HT1080 (cell line): ENCODE measurements around the gene CHST11. TPM values are rescaled to one million over a fixed set of nuclear protein-coding genes. Genes with fewer than 3 reads are reported as not detected.

ENCODE experiments used
- DNase-seq: peaks from one replicate; pipeline ENCODE4 v3.0.0-alpha.2; 2015; ENCODE audit warnings: low read depth
- total RNA-seq: library from RNA; depleted of rRNA; stranded (reverse); fragments of >200 nt; shearing (Covaris generic); gene quantifications from 2 replicates; pipeline ENCODE4 v1.2.3, GENCODE V29; 2014

CHST11 gene
- total RNA-seq, 1 experiment from 2014 or later, result 54.3 TPM

DNA sequence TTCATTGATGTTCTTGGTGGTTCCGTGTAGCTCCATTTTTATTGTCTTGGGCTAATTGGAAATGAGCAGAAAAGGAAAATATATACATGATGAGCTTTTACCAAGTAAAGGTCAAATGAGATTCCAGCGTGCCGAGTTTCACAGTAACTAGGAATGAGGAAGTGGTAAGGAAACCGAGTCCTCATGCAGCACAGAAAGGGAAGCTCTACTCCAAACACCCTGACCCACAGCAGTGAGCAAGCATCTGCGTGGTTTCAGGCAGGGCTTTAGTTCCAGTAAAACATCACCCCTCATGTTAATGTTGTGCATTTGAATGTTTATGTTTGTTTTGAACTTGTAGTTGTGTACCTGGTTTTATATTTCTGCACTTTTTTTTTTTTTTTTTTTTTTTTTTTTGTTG is 293.3 kb downstream of the CHST11 start:
- peak; percentile 53 for DNase-seq

DNA sequence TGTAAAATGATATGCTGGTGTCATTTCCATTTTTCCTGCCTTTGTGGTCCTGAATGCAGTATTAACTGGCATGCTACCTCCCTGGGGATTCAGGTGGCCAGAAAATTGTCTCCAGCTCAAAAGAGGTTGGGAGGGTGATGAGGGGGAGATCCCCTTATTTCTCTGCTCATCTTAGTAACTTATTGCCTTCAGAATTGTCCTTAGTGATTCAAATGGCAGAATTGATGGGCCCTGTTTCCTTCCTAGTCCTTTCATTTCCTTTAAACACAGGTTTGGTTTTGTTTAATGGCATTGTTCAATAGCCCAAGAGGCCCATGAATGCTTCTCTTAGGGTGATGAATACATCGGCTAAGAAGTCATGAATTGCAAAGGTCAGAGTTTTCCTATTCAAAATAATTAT is 294.4 kb downstream of the CHST11 start:
- DNase-seq, result no peak

DNA sequence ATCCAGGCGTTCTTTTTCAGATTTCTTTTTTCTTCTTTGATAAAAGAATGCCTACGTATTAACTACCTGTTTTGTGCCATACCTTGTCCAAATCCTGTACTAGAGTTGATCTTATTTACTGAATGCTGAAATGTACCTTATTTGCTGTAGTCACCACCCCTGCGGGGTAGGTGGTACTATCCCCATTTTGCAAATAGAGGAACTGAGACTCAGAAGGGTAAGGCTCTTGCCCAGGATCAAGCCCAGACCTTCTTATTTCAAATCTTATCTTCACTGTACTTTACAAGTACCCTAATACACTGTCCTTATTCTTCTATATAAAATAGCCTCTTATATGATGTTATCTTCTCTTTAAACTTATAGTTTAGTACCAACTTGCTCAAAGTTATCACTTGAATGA is 294.8 kb downstream of the CHST11 start:
- no peak for DNase-seq

DNA sequence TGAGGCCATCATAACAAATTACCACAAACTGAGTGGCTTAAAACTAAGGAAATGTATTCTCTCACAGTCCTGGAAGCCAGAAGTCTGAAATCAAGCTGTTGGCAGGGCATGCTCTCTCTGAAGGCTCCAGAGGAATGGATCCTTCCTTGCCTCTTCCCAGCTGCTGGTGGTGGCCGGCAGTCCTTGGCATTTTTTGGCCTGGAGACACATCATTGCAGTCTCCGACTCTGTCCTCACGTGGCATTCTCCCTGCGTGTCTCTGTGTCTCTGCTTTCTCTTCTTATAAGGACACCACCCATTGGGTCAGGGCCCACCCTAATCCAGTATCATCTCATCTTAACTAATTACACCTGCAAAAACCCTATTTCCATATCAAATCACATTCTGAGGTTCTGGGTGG is 295.3 kb downstream of the CHST11 start:
- no peak for DNase-seq

DNA sequence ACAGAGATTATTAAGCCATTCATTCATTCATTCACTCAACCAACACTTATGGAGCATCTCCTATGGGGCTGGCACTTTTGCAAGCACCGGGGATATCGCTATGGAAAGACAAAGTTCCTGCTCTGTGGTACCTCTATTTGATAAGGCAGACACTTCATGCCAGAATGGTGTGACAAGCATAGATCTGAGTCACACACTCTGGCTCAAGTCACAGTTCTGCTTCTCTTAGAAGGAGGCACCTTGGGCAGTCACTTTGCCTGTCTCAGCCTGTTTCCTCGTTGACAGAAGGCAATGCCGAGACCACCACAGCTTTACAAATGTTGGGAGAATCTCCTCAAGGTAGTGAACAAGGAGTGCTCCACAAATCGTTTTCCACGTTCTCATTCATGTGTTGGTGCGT is 296.1 kb downstream of the CHST11 start:
- no peak for DNase-seq

DNA sequence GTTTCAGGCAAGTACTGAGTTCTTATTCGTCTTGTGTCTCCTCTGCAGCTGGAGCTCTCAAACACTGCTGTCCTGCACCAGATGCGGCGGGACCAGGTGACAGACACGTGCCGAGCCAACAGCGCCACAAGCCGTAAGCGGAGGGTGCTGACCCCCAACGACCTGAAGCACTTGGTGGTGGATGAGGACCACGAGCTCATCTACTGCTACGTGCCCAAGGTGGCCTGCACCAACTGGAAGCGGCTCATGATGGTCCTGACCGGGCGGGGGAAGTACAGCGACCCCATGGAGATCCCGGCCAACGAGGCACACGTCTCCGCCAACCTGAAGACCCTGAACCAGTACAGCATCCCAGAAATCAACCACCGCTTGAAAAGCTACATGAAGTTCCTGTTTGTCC is 300.2 kb downstream of the CHST11 start:
- DNase-seq, result no peak

DNA sequence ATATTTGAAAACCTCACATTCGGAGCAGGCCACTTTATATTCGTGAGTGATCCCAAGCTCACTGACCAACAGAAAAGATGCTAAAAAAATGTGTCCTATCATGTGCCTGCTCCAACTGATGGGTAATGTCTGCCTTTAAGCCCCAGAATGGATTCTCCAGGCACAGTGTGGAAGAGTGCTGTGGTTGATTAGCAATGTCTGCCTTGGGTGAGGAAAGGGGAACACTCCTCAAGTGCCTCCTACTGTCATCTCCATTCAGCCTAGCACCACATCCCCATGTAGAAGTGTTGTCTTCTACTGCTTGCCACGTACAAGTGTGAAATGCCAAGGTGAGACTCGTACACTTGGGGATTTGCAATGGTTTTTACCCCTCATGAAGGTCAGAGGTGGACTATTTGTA is 302.0 kb downstream of the CHST11 start:
- DNase-seq, result no peak

DNA sequence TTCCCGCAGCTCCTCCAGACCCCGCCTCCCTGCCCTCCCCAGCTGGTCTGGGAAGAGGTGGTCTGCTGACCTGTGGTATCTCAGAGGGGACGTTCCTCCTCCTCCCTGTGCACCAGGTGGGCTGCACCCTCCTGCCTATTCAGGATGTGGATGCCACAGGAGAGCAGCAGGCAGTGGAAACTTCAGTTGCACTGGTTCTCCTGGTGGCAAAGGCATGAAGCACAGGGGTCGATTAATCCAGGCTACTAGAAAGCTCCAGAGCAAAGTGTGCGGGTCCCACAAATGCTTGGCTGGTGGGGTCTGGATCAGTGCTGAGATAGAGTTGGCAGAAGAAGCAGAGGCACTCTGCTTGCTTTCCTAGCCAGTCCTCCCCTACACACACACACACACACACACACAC is 304.3 kb downstream of the CHST11 start:
- DNase-seq, result no peak

DNA sequence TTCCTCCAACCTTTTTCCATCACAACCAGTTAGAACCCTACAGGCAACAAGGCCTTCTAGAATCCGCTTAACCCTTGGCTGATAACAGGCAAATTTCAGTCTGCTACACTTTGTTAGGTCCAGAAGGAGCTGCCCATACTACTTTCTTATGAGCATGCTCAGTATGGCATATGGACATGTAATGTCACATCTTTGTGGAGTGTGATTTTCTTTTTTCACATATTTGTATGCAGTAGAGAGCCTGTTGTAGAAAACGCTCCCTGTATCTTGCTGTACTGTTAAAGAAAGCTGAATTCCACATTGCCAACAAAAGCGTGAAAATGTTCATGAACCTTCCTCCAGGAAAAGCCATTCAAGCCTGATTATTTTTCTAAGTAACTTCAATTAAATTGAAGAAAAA is 304.9 kb downstream of the CHST11 start:
- no peak for DNase-seq

DNA sequence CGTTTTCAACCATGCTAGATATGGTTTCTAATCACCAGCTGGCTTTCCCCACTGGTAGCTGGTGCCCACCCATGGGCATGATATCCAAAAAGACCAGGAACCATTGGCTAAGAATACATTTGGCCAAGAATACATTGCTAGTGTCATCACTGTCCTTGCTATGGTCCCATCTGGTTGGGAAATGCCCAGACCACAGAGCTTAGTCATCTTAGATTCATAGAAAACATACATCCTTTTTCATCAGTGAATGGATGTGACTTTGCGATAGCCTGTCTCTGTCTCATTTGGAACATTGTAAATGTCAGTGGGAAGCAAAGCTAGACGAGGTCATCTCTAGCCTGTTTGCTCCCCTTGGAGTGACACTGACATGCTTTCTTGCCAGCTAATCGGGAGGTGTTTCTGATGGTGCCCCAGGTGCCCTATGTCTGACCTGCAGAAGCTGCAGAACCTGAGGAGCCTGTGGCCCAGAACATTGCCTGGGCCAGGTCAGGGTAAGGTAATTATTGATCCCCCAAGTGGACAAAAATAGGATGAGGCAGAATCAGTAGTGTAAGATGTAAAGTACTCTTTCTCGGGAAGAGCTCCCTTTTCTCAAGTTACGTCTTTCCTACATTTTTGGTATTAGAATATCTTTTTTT is 306.5 kb downstream of the CHST11 start:
- DNase-seq, result peak; percentile 67

DNA sequence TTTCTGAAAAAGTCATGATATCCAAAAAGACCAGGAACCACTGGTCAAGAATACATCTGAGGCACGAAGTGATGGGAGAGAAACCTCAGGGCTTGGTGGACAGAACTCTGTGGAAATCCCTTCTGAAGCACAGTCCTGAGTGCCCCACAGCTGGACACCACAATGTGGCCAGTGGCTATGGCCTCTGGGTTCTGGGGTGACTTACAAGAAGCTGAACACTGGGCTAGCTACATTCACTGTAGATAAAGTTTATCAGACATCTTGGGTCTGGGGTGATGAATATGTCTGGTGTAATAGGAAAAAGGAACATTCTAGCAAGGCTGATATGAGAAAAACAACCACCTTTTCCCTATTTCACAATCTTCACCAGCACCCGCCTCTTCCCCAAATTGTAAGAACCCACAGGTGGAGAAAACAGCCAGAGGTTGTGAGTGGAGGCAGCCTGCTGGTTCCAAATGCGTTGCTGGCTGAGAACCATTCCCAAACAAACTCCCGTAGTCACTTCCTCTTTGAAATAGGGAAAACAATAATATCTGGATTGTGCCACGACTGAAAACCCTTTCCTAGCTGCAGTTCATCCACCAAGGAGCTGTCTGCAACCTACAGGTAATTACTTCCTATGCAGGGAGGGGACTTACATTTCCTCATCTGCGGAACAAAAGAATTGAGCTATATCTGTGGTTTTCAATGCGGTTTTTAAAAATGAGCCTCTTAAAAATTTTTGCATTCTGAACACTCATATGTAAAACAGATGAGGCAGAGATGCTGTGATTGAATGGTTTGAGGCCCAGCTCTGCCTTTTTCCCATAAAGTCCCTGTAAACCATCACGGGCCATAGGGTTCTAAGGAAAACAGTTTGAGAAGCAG is 307.7 kb downstream of the CHST11 start:
- no peak for DNase-seq

DNA sequence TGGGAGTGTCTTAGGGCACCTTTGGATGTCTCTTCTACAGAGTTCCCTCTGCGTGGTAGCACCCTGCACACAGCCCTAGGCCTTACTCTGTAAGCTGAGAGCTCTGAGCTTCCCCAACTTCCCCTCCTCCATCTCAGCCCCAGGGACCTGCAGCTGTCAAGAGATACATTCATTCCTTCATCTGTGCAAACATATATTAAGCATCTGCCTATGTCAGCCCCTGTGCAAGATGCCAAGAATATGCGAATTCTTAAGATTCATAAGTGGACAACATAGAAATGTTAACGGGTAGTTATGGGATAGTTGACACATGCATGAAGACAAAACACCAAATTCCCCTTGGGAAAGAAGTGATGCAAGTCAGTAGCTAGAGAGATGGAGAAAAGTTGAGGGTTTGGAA is 310.5 kb downstream of the CHST11 start:
- DNase-seq, result no peak

DNA sequence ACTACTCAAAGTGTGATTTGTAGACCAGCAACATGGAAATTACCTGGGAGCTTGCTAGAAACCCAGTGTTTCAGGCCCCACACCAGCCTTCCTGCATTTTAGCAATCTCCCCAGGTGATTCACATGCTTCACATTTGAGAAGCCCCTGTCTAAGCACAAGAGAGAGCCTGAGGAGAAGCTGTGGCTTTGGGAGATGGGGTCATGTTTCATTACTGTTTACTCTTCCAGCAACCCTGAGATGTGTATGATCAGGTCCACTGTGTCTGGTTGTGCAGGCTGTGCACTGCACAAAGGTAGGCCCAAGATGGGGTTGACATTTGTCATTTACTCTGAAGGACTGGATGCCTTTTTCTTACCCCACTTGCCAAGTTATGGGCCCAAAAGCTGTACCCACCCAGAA is 311.3 kb downstream of the CHST11 start:
- DNase-seq, result no peak

DNA sequence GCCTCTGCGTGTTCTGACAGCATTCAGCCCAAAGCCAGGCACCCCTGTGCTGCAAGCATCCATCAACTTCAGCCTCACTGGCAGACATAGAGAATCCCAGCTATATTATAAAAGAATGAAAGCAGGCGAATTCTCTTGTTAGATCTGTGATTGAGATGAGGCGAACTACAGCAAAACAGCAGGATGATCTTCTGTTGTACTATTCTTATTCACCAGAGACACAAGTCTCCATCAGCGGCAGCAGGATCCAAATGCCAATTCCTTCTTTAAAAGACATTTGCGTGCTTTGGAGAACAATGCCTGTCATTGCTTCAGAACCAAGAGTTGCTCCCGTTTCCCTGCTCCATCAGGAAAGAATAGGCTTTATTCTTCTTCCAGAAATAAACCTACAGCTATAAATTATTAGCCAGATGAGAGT is 312.4 kb downstream of the CHST11 start:
- DNase-seq, result no peak

DNA sequence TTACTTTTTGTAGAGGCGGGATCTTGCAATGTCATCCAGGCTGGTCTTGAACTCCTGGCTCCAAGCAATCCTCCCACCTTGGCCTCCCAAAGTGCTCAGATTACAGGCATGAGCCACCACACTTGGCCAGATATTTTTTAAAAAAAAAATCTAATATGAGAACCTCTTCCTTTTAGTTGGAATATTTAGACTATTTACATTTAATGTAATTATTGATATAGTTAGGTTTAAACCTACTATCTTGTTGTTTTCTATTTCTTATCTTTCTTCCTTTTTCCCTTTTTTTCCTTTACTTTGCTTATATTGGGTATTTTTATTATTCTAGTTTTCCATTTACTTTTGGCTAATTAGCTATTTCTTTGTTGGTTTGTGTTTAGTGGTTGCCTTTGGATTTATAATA is 315.6 kb downstream of the CHST11 start:
- no peak for DNase-seq

DNA sequence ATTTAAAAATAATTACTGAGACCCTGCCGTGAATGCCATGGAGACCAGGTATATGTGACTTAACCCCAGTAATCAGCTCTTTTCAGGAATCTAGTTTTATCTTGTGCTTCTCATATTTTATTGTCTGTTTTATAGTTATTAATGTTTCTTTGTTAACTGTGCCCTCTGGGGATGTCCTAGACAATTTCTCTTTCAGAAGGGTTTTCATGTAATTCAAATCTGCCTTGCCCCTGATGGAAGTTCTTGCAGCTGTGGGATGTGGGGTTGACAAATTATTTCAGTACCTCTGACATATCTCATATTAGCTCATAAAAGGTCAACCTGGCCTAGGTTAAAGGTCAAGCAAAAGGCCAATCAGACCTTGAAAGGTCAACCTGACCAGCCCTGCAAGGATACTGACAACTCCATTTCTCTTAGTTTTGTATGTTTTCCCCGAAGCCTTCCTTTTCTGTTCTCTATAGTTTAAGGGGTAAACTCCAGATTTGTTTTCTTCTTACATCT is 319.0 kb downstream of the CHST11 start:
- no peak for DNase-seq

DNA sequence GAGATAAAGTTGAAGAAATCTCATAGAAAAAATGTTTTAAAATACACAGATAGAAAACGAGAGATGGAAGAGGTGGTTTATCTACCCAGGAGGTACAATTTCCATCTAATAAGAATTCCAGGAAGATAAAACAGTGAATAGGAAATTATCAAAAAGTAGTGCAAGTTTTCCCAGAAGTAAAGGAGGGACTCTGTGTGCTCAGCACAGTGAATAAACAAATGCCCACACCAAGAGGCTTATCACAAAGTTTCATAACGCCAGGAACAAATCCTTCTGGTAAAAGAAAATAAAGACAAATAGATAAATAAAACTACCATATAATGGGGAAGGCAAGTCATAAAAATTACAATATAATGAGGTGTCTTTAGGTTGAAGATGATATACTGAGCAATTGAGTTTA is 322.4 kb downstream of the CHST11 start:
- no peak for DNase-seq

DNA sequence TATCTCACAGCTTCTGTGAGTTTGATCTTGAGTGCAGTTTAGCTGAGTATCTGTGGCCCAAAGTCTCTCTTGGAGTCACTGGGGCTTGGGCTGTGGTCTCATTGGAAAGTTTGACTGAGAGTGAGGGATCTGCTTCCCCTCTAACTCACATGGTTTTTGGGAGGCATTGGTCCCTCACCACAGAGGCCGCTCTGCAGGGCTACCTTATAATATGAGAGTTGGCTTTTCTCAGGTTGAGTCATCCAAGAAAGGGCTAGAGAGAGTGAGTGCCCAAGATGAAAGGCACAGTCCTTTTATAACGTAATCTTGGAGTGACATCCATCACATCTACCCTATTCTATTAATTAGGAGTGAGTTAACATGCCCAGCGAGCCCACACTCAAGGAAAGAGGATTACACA is 325.5 kb downstream of the CHST11 start:
- no peak for DNase-seq

DNA sequence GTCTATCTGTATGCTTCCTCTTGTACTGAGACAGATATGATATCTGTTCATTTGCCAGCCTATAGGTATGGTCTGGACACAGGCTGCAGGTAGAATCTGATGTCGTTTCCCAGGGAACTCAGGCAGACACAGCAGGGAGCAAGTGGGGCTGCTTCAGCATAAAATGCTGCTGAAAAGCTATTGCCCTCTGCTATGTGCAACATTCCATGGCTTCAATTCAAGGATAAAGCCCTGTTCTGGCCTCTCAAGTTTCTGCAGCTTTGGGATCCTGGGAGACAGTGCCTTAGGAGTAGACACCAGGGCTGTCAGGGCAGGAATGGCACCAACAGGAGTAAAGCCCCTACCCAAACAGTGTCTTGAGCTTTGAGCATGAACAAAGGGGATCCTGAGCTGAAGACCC is 327.8 kb downstream of the CHST11 start:
- DNase-seq, result no peak

DNA sequence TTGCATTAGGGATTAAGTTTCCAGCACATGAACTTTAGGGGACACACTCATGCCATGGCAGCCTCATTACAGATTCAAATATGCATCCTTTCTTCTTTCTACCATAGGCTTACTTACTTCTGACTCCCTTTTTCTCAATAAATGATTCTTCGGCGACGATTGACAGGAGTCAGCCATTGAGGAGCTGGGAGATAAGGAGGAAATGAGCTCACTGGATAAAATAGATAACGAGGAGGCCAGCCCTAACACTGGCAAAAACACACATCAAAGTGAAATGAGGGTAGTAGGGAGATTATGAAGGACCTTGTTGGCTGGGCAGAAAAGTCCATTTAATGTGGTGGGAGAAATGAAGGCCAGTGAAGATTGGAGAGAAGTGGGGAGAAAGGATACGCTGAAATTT is 329.1 kb downstream of the CHST11 start:
- no peak for DNase-seq

DNA sequence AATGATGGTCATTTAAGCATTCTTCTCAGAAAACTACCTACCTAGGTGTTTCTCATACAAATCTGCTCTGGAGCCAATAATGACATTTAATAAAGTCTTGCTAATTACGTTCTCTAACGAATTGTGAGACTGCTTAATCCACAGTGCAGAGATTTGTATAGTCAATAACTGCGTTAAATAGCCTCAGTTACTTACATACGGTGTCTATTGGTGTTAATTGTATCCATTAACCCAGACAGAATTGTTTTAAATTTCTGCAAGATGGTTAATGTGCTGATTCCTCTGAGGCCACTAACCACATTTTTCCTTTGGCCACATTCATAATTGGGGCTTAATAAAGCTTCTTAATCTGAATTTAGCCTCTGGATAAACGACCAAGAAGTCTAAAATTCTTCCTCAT is 329.6 kb downstream of the CHST11 start:
- DNase-seq, result no peak

DNA sequence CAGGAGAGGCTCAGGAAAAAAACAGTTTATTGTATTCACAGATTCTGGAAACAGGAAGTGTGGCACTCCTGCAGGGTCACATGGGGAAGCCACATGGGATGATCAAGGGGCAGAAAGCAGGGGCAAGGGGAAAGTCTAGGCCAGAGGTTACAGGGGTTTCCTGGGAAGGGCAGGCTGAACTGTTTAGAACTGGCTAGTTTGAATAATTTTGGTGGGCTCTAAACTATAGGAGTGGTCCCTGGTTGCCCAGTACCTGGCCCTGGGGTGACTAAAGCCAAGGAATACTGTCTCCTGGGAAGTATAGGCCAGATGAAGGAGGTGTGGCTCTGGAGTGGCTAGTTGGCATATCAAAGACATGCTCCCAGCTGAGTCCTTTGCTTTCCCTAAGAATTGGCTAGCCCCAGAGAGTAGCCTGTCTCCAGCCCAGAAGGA is 332.1 kb downstream of the CHST11 start:
- DNase-seq, result no peak
